Liver (tissue), 3 donors: ENCODE measurements around the gene GDF9.

Experiments
- ATF3 ChIP-seq: IDR thresholded peaks from 2 replicates; pipeline ENCODE4 v1.6.1; 2016; ENCODE audit warnings: antibody characterized with exemption
- CTCF ChIP-seq: fragments of 150-350 bp; IDR thresholded peaks from 2 replicates; pipeline ENCODE4 v1.5.1; 2017; ENCODE audit warnings: improper control_type of control experiment, low read depth, low read length; ENCODE audit not compliant: missing input control
- EGR1 ChIP-seq, 2 donors: IDR thresholded peaks; 2 replicates each; pipeline ENCODE4 v1.6.1; 2016 to 2018; ENCODE audit warnings: antibody characterized with exemption in 2 of 2, low read depth in 2 of 2
- HNF4A ChIP-seq, 2 donors: conservative IDR thresholded peaks; 2 replicates each; pipeline ENCODE4 v1.6.1; 2016; ENCODE audit warnings: antibody characterized with exemption in 2 of 2, mild to moderate bottlenecking in 2 of 2
- MAX ChIP-seq: IDR thresholded peaks from 2 replicates; pipeline ENCODE4 v1.6.1; 2016; ENCODE audit warnings: antibody characterized with exemption
- RAD21 ChIP-seq, 2 donors: IDR thresholded peaks; 2 replicates each; pipeline ENCODE4 v1.6.1; 2016; ENCODE audit warnings: antibody characterized with exemption in 2 of 2, mild to moderate bottlenecking in 2 of 2
- REST ChIP-seq: IDR thresholded peaks from 2 replicates; pipeline ENCODE4 v1.6.1; 2016; ENCODE audit warnings: antibody characterized with exemption, mild to moderate bottlenecking
- RXRA ChIP-seq, 2 donors: IDR thresholded peaks; 2 replicates each; pipeline ENCODE4 v1.6.1; 2017 to 2018; ENCODE audit warnings: antibody characterized with exemption in 2 of 2, mild to moderate bottlenecking in 1 of 2
- SP1 ChIP-seq: IDR thresholded peaks from 2 replicates; pipeline ENCODE4 v1.6.1; 2018; ENCODE audit warnings: antibody characterized with exemption, mild to moderate bottlenecking
- YY1 ChIP-seq: IDR thresholded peaks from 2 replicates; pipeline ENCODE4 v1.6.1; 2016; ENCODE audit warnings: antibody characterized with exemption, mild to moderate bottlenecking
- ZBTB33 ChIP-seq: IDR thresholded peaks from 2 replicates; pipeline ENCODE4 v1.6.1; 2016; ENCODE audit warnings: antibody characterized with exemption
- donor health status: healthy.
- donor health status: healthy.

GRCh38 chr5:132828846-132829494 lies 37.3 kb downstream of the GDF9 start:
- no peak for TF ChIP-seq CTCF
- no peak for TF ChIP-seq RXRA (IDR thresholded peaks at IDR 0.05)
- no peak for TF ChIP-seq MAX
- no peak for TF ChIP-seq YY1
- no peak for TF ChIP-seq RAD21 (IDR thresholded peaks at IDR 0.05)
- TF ChIP-seq ATF3: no peak
- no peak for TF ChIP-seq REST
- TF ChIP-seq EGR1 (IDR thresholded peaks at IDR 0.05; ENCODE audit: low read depth in 2 of 2): no peak
- TF ChIP-seq SP1: no peak
- TF ChIP-seq HNF4A (conservative IDR thresholded peaks at IDR 0.05): no peak
- no peak for TF ChIP-seq ZBTB33
